Astrocyte (in vitro differentiated cells and primary cell): ENCODE results near the gene CDC42BPA. TPM values are rescaled to one million over a fixed set of nuclear protein-coding genes. Genes with fewer than 3 reads are reported as not detected.
"Not testable (repeated sequence)": the region's sequence is repeated elsewhere in the genome, so short reads cannot be mapped to it uniquely, and the experiment has no call there.

Source experiments
- DNase-seq: peaks from one replicate; pipeline ENCODE4 v3.0.0-alpha.2; 2010; ENCODE audit warnings: low read depth
- FAIRE-seq: peaks from 2 replicates; lab custom pipeline; 2011; peaks lifted over from hg19 to GRCh38; lab: Jason Lieb, UNC
- H2AFZ ChIP-seq: 2 replicates; pipeline ENCODE4 v1.6.0; 2012; ENCODE audit warnings: low read depth, low read length, inconsistent platforms
- H3K27ac ChIP-seq: 2 replicates; pipeline ENCODE4 v1.5.1; 2011; ENCODE audit warnings: low read depth, low read length, inconsistent platforms
- H3K27me3 ChIP-seq: 2 replicates; pipeline ENCODE4 v1.6.0; 2011; ENCODE audit warnings: low read length, inconsistent platforms; ENCODE audit not compliant: insufficient read depth
- H3K36me3 ChIP-seq: 2 replicates; pipeline ENCODE4 v1.5.1; 2011; ENCODE audit warnings: low read length, inconsistent platforms; ENCODE audit not compliant: insufficient read depth
- H3K4me1 ChIP-seq: 2 replicates; pipeline ENCODE4 v1.5.1; 2011; ENCODE audit warnings: low read length, inconsistent platforms; ENCODE audit not compliant: insufficient read depth
- H3K4me2 ChIP-seq: 2 replicates; pipeline ENCODE4 v1.6.0; 2012; ENCODE audit warnings: low read length, inconsistent platforms
- H3K4me3 ChIP-seq: 2 replicates; pipeline ENCODE4 v1.5.1; 2011; ENCODE audit warnings: low read depth, mild to moderate bottlenecking, low read length, inconsistent platforms; ENCODE audit not compliant: insufficient read depth
- H3K79me2 ChIP-seq: 2 replicates; pipeline ENCODE4 v1.6.0; 2012; ENCODE audit warnings: mild to moderate bottlenecking, low read length, inconsistent platforms; ENCODE audit not compliant: insufficient read depth
- H3K9ac ChIP-seq: 2 replicates; pipeline ENCODE4 v1.6.0; 2012; ENCODE audit warnings: mild to moderate bottlenecking, low read length, inconsistent platforms
- H3K9me3 ChIP-seq: 2 replicates; pipeline ENCODE4 v1.5.1; 2012; ENCODE audit warnings: low read depth, mild to moderate bottlenecking, low read length, inconsistent platforms; ENCODE audit not compliant: insufficient read depth
- H4K20me1 ChIP-seq: 2 replicates; pipeline ENCODE4 v1.6.0; 2012; ENCODE audit warnings: low read length, inconsistent platforms; ENCODE audit not compliant: insufficient read depth
- H3K27ac Mint-ChIP-seq: one replicate; pipeline ENCODE4 v1.8.0; 2021; ENCODE audit warnings: mild to moderate bottlenecking, mixed read lengths; ENCODE audit not compliant: unreplicated experiment
- H3K27me3 Mint-ChIP-seq: one replicate; pipeline ENCODE4 v1.8.0; 2021; ENCODE audit warnings: low read depth, mixed read lengths; ENCODE audit not compliant: unreplicated experiment
- H3K36me3 Mint-ChIP-seq: one replicate; pipeline ENCODE4 v1.8.0; 2021; ENCODE audit warnings: low read depth, mixed read lengths; ENCODE audit not compliant: unreplicated experiment
- H3K4me1 Mint-ChIP-seq: one replicate; pipeline ENCODE4 v1.8.0; 2021; ENCODE audit warnings: low read depth, mixed read lengths; ENCODE audit not compliant: unreplicated experiment
- H3K4me3 Mint-ChIP-seq: one replicate; pipeline ENCODE4 v1.8.0; 2021; ENCODE audit warnings: mild to moderate bottlenecking, moderate library complexity, mixed read lengths; ENCODE audit not compliant: unreplicated experiment
- H3K9me3 Mint-ChIP-seq: one replicate; pipeline ENCODE4 v1.8.0; 2021; ENCODE audit warnings: mild to moderate bottlenecking, mixed read lengths; ENCODE audit not compliant: unreplicated experiment
- CTCF ChIP-seq: IDR thresholded peaks from 2 replicates; pipeline ENCODE4 v1.5.1; 2011; ENCODE audit warnings: low read depth, mild to moderate bottlenecking, inconsistent platforms, low read length, moderate library complexity; ENCODE audit not compliant: insufficient read depth
- EZH2 ChIP-seq: IDR thresholded peaks from 2 replicates; pipeline ENCODE4 v1.6.1; 2012; ENCODE audit warnings: mild to moderate bottlenecking, low read length, inconsistent platforms; ENCODE audit not compliant: insufficient read depth
- total RNA-seq: library from RNA; stranded (reverse); gene quantifications from 2 replicates; pipeline ENCODE4 v1.2.1, GENCODE V29; 2021

CDC42BPA gene
- total RNA-seq, 1 donor from 2014 or later, result 34.5 TPM

- TF ChIP-seq CTCF (no peak), EZH2 (no peak)
- DNase-seq (no peak), FAIRE-seq (no peak)
- Mint-ChIP-seq H3K27me3 (peaks cover 2% of the 10 kb centered on the region), H3K36me3 (peaks cover 6% of the 10 kb centered on the region), H3K4me3 (no peak overlapping the region), H3K9me3 (peaks cover 10% of the 10 kb centered on the region), H3K27ac (no peak overlapping the region), H3K4me1 (peaks cover 2% of the 10 kb centered on the region)
- no peak overlapping the region for H3K4me2 ChIP-seq
- H3K27ac ChIP-seq, result no peak overlapping the region
- H3K9me3 ChIP-seq, result no peaks in the 10 kb centered on the region
- no peak overlapping the region for H2AFZ ChIP-seq
- H3K79me2 ChIP-seq, result no peaks in the 10 kb centered on the region
- H3K4me3 ChIP-seq, result no peak overlapping the region
- H3K9ac ChIP-seq, result no peak overlapping the region
- H4K20me1 ChIP-seq, result no peaks in the 10 kb centered on the region
- no peaks in the 10 kb centered on the region for H3K4me1 ChIP-seq
- no peaks in the 10 kb centered on the region for H3K36me3 ChIP-seq
- no peaks in the 10 kb centered on the region for H3K27me3 ChIP-seq
Measured at GRCh38 chr1:226957714-226958113, 360.6 kb downstream of the CDC42BPA start.

GRCh38 chr1:226956942-226957713 is 361.2 kb downstream of the CDC42BPA start:
- H3K36me3 Mint-ChIP-seq, result peaks cover 6% of the 10 kb centered on the region
- FAIRE-seq, result no peak
- H3K27me3 Mint-ChIP-seq, result peaks cover 2% of the 10 kb centered on the region
- H3K27ac Mint-ChIP-seq, result no peak overlapping the region
- Histone ChIP-seq H3K27me3 (no peaks in the 10 kb centered on the region), H3K27ac (no peak overlapping the region), H3K4me3 (no peak overlapping the region), H3K79me2 (no peaks in the 10 kb centered on the region), H4K20me1 (no peaks in the 10 kb centered on the region), H3K4me2 (no peak overlapping the region), H3K9me3 (no peaks in the 10 kb centered on the region), H3K36me3 (no peaks in the 10 kb centered on the region), H2AFZ (no peak overlapping the region), H3K4me1 (no peaks in the 10 kb centered on the region), H3K9ac (no peak overlapping the region)
- DNase-seq, result no peak
- H3K4me3 Mint-ChIP-seq, result no peak overlapping the region
- H3K4me1 Mint-ChIP-seq, result peaks cover 2% of the 10 kb centered on the region
- no peak for TF ChIP-seq EZH2
- TF ChIP-seq CTCF, result no peak
- H3K9me3 Mint-ChIP-seq, result peaks cover 10% of the 10 kb centered on the region

- not testable (repeated sequence) for FAIRE-seq, H3K27me3 ChIP-seq, H3K9me3 Mint-ChIP-seq, H3K27ac ChIP-seq, H3K4me1 Mint-ChIP-seq, H3K36me3 Mint-ChIP-seq, H4K20me1 ChIP-seq, H3K9me3 ChIP-seq, H3K4me3 ChIP-seq, H3K4me2 ChIP-seq, H3K27me3 Mint-ChIP-seq, H3K4me3 Mint-ChIP-seq, H3K4me1 ChIP-seq, DNase-seq, H3K36me3 ChIP-seq, H3K79me2 ChIP-seq, H3K27ac Mint-ChIP-seq, H3K9ac ChIP-seq, H2AFZ ChIP-seq
Measured at GRCh38 chr1:226955857-226956256, 362.4 kb downstream of the CDC42BPA start.
